ENCODE results near the gene CDK19. TPM values are rescaled to one million over a fixed set of nuclear protein-coding genes. Genes with fewer than 3 reads are reported as not detected.

CDK19 gene
- total and polyA plus RNA-seq, 9 of the 15 experiments (the other 6 are each of a cell fraction or from before 2014, with no cell fraction given), result 3.8 to 15.2 (median 7.4) TPM

DNA sequence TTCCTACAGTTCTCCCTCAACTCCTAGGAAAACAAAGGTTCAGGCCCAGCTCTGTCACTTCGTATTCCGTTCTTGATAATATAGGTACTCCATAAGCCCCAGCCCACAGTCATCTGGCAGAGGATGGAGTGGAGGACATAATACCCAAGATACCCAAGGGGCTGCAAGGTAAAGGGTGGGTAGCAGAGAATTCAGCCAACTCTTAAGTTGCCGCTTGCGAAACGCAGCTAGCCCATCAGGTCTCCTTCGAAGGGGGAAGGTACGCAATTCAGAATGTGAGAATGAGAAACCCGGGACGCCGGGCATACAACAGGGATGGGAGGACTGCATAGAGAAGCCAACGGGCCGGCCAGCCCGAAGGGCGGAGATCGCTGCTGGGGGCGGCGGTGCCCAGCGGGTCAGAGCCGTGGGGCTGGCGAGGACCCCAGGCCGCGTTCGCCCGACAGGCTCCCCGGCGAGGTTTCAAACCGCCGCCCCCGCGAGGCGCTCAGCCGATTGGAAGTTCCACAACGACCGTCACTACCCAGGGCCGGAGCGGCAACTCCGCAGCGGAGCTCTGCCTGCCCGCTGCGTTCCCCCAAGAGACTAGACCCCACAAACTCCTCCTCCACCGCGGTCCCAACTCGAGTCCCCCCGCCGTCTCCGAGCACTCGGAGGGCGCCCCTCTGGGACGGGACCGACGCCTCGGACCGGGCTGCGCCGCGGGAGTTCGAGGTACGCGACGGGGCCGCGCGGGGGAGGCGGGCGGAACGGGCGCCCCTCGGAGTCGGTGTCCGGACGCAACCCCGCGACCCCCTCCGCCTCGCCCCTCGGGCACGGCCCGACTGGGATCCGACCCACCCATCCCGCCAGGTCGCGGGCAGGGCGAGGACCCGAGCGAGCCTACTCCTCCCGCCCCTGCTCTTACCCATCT lies 911 bp downstream of the CDK19 start (continued):
- TF ChIP-seq BCOR (IDR thresholded peaks at IDR 0.05) (no peak), ELF1 (tag; IDR thresholded peaks at IDR 0.05) (no peak), MLX (CRISPR knock-in tag; conservative IDR thresholded peaks at IDR 0.05) (no peak), ZFX (CRISPR knock-in tag; IDR thresholded peaks at IDR 0.05) (peak; percentile 15), PURB (CRISPR knock-in tag; IDR thresholded peaks at IDR 0.05; ENCODE audit: low read depth) (no peak), HNRNPLL (IDR thresholded peaks at IDR 0.05; ENCODE audit: low read depth, low read length, poor library complexity, severe bottlenecking) (peak; percentile 81), CEBPG (CRISPR knock-in tag; IDR thresholded peaks at IDR 0.05) (peak; percentile 36; the same call in 1 of the 2 replicates), CEBPG (tag; conservative IDR thresholded peaks at IDR 0.05 in 1 of 2, IDR thresholded peaks at IDR 0.05 in 1 of 2) (no peak), NCOA6 (IDR thresholded peaks at IDR 0.05) (peak; percentile 70), ASH1L (IDR thresholded peaks at IDR 0.05; ENCODE audit: borderline replicate concordance, low read depth, partially characterized antibody) (no peak), HDAC1 (IDR thresholded peaks at IDR 0.05) (peak in 1 of 2 experiments; percentile 14; a peak in 1 of 4 replicates)

Measured in K562 (cell line).